Keratinocyte (primary cell): ENCODE measurements around the gene KCNC1. TPM values are rescaled to one million over a fixed set of nuclear protein-coding genes. Genes with fewer than 3 reads are reported as not detected.

ENCODE experiments used
- DNase-seq: peaks from one replicate; pipeline ENCODE4 v3.0.0-alpha.2; 2011; ENCODE audit warnings: low read depth, missing footprints, low spot score
- FAIRE-seq: peaks from 2 replicates; lab custom pipeline; 2011; peaks lifted over from hg19 to GRCh38; lab: Jason Lieb, UNC
- H2AFZ ChIP-seq: 2 replicates; pipeline ENCODE4 v1.6.0; 2012; ENCODE audit warnings: low read length, control low read depth, inconsistent platforms; ENCODE audit not compliant: control insufficient read depth
- H3K27ac ChIP-seq: 2 replicates; pipeline ENCODE4 v1.5.1; 2011; ENCODE audit warnings: low read length; ENCODE audit not compliant: control insufficient read depth, insufficient read depth
- H3K27me3 ChIP-seq: 3 replicates; pipeline ENCODE4 v1.6.0; 2011; ENCODE audit warnings: low read length; ENCODE audit not compliant: control insufficient read depth, insufficient read depth; ENCODE audit errors: extremely low read depth
- H3K36me3 ChIP-seq, 2 experiments: 2 replicates in 1 of 2; 3 replicates in 1 of 2; pipeline ENCODE4 v1.5.1; 2011; ENCODE audit warnings: low read length in 2 of 2, mild to moderate bottlenecking in 1 of 2; ENCODE audit not compliant: control insufficient read depth in 2 of 2, insufficient read depth in 2 of 2; ENCODE audit errors: extremely low read depth in 1 of 2
- H3K4me1 ChIP-seq: 3 replicates; pipeline ENCODE4 v1.5.1; 2011; ENCODE audit warnings: low read length; ENCODE audit not compliant: control insufficient read depth, insufficient read depth; ENCODE audit errors: extremely low read depth
- H3K4me2 ChIP-seq: 3 replicates; pipeline ENCODE4 v1.6.0; 2011; ENCODE audit warnings: low read depth, low read length; ENCODE audit not compliant: control insufficient read depth, insufficient read depth; ENCODE audit errors: extremely low read depth
- H3K4me3 ChIP-seq, 3 experiments: fragments of 200-600 bp in 1 of 3; sonication (generic) in 1 of 3; 2 replicates in 2 of 3; 3 replicates in 1 of 3; pipeline ENCODE4 v1.5.1; 2011 to 2016; ENCODE audit warnings: low read length in 3 of 3, mild to moderate bottlenecking in 3 of 3, control low read depth in 2 of 3, inconsistent platforms in 1 of 3, low read depth in 1 of 3, mixed read lengths in 1 of 3, mixed run types in 1 of 3, moderate library complexity in 1 of 3; ENCODE audit not compliant: control insufficient read depth in 2 of 3, insufficient read depth in 2 of 3; ENCODE audit errors: extremely low read depth in 1 of 3
- H3K79me2 ChIP-seq: 2 replicates; pipeline ENCODE4 v1.6.0; 2012; ENCODE audit warnings: low read length; ENCODE audit not compliant: control insufficient read depth, insufficient read depth
- H3K9ac ChIP-seq: 3 replicates; pipeline ENCODE4 v1.6.0; 2011; ENCODE audit warnings: low read length; ENCODE audit not compliant: control insufficient read depth, insufficient read depth; ENCODE audit errors: extremely low read depth
- H3K9me1 ChIP-seq: 3 replicates; pipeline ENCODE4 v1.6.0; 2011; ENCODE audit warnings: low read length; ENCODE audit not compliant: control insufficient read depth, insufficient read depth; ENCODE audit errors: extremely low read depth
- H3K9me3 ChIP-seq: 2 replicates; pipeline ENCODE4 v1.5.1; 2012; ENCODE audit warnings: low read depth, low read length; ENCODE audit not compliant: control insufficient read depth
- H4K20me1 ChIP-seq: 3 replicates; pipeline ENCODE4 v1.6.0; 2011; ENCODE audit warnings: low read length; ENCODE audit not compliant: control insufficient read depth, insufficient read depth; ENCODE audit errors: extremely low read depth
- CTCF ChIP-seq, 3 experiments: IDR thresholded peaks in 1 of 3; conservative IDR thresholded peaks in 1 of 3; optimal IDR thresholded peaks in 1 of 3; 2 replicates in 2 of 3; 3 replicates in 1 of 3; pipeline versions ENCODE3 to v1.5.1; 2011; ENCODE audit warnings: low read length in 3 of 3, mild to moderate bottlenecking in 3 of 3, moderate library complexity in 2 of 3, control low read depth in 1 of 3, inconsistent platforms in 1 of 3; ENCODE audit not compliant: insufficient read depth in 2 of 3; ENCODE audit errors: extremely low read depth in 1 of 3
- EZH2 ChIP-seq: IDR thresholded peaks from one replicate; pipeline ENCODE4 v1.6.1; 2012; ENCODE audit warnings: inconsistent platforms, mild to moderate bottlenecking, low read length, moderate library complexity
- dilution Hi-C: fragments of 300-500 bp; cut with MboI; formaldehyde crosslinking; loops from one replicate; pipeline ENCODE4 v1.7.0; 2020; ENCODE audit warnings: low sequenced_read_pairs; ENCODE audit not compliant: extremely low pct_ligation_motif_present
- polyA plus RNA-seq, 5 experiments: library from polyadenylated mRNA; depleted of rRNA in 3 of 5; stranded (reverse) in 3 of 5; stranded (forward) in 1 of 5; unstranded in 1 of 5; fragments of >200 nt; gene quantifications; 1 replicate in 1 of 5; 2 replicates in 3 of 5; 3 replicates in 1 of 5; pipeline versions ENCODE4 v1.2.1 to v1.2.3, GENCODE V29; 2011 to 2012; ENCODE audit warnings: missing spikeins in 2 of 5, low read depth in 1 of 5, low replicate concordance in 1 of 5

KCNC1 gene
- polyA plus RNA-seq, 1 donor (not counting 4 experiments of a cell fraction or from before 2014, with no cell fraction given) = not detected

GRCh38 chr11:17773674-17774073 is 39.1 kb downstream of the KCNC1 start:
- no peak for TF ChIP-seq CTCF (optimal IDR thresholded peaks at IDR 0.05 in 1 of 3, IDR thresholded peaks at IDR 0.05 in 1 of 3, conservative IDR thresholded peaks at IDR 0.05 in 1 of 3; ENCODE audit: extremely low read depth in 1 of 3, insufficient read depth in 2 of 3, low read length in 3 of 3)
- TF ChIP-seq EZH2 = no peak
- H3K36me3 ChIP-seq = no peaks in the 10 kb centered on the region
- no peak overlapping the region for H3K4me3 ChIP-seq
- FAIRE-seq (no peak), DNase-seq (no peak)
- H4K20me1 ChIP-seq = no peaks in the 10 kb centered on the region
- H3K9ac ChIP-seq = no peak overlapping the region
- no peak overlapping the region for H3K27ac ChIP-seq
- no peaks in the 10 kb centered on the region for H3K4me1 ChIP-seq
- H3K9me3 ChIP-seq = no peaks in the 10 kb centered on the region
- H3K79me2 ChIP-seq = no peaks in the 10 kb centered on the region
- no peaks in the 10 kb centered on the region for H3K9me1 ChIP-seq
- H2AFZ ChIP-seq = no peak overlapping the region
- dilution Hi-C loops = no loop called here
- H3K27me3 ChIP-seq = no peaks in the 10 kb centered on the region
- no peak overlapping the region for H3K4me2 ChIP-seq

GRCh38 chr11:17774232-17775034 is 39.9 kb downstream of the KCNC1 start:
- Histone ChIP-seq H3K79me2 (no peaks in the 10 kb centered on the region), H4K20me1 (no peaks in the 10 kb centered on the region), H3K27ac (no peak overlapping the region), H3K9ac (no peak overlapping the region), H3K4me3 (no peak overlapping the region), H3K4me1 (no peaks in the 10 kb centered on the region), H3K4me2 (no peak overlapping the region), H3K9me3 (no peaks in the 10 kb centered on the region), H3K36me3 (no peaks in the 10 kb centered on the region), H3K9me1 (no peaks in the 10 kb centered on the region), H2AFZ (no peak overlapping the region), H3K27me3 (no peaks in the 10 kb centered on the region)
- dilution Hi-C loops = no loop called here
- no peak for DNase-seq
- no peak for TF ChIP-seq CTCF (optimal IDR thresholded peaks at IDR 0.05 in 1 of 3, IDR thresholded peaks at IDR 0.05 in 1 of 3, conservative IDR thresholded peaks at IDR 0.05 in 1 of 3; ENCODE audit: extremely low read depth in 1 of 3, insufficient read depth in 2 of 3, low read length in 3 of 3)
- no peak for FAIRE-seq
